ENCODE results near the gene MARCHF2.

MARCHF2 gene

DNA sequence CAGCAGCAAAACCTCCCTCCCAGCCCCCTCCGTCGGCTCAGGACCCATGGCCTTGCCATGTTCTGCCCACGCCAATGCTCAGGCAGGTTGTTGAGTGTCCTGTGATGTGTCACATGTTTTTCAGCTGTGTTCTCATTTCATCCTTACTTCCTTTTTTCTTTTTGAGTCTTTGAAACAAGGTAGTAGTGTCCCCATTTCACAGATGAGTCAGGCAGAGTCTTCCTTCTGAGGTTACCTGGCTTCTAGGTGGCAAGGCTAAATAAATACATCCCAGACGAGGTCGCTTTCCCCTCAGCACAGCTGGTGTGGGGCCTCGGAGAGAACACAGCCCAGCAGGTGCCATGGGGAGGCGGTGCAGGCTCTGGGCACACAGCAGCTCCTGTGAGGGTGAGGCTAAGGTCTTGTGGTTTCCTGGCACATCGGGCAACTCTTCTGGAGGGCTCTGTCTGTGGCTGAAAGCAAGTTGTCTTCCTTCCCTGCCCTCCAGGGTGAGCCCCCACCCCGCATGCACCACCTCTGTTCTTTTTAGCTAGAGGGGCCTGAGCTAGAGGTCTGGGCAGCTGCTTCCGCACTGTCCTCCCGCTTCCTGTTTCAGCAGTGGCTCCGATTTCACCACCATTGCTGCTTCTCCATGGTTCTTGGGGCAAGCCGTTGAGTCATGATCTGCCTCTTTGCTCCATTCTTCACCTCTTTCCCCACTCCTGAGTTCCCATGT, 74.2 kb downstream of the MARCHF2 start:
- Histone ChIP-seq H3K36me3 (replicated peaks; ENCODE audit: insufficient read depth, low read length) (peaks cover 23% of the 10 kb centered on the region), H2AFZ (ENCODE audit: low read length) (no peak overlapping the region), H3K27ac (ENCODE audit: low read length) (no peak overlapping the region), H3K9me2 (replicated peaks; ENCODE audit: insufficient read depth, low read length) (no peaks in the 10 kb centered on the region), H3K79me2 (ENCODE audit: low read length) (peaks cover 30% of the 10 kb centered on the region), H3K4me1 (ENCODE audit: low read length) (no peaks in the 10 kb centered on the region), H3K4me2 (ENCODE audit: low read depth, low read length) (no peak overlapping the region), H3F3A (ENCODE audit: insufficient read depth, low read length) (no peaks in the 10 kb centered on the region), H3K27me3 (replicated peaks; ENCODE audit: insufficient read depth, low read length) (no peaks in the 10 kb centered on the region), H3K9me3 (replicated peaks; ENCODE audit: insufficient read depth, low read length) (no peaks in the 10 kb centered on the region), H4K20me1 (ENCODE audit: insufficient read depth, low read length) (0 out of 2 replicates have a peak, but pooled peaks cover 2% of the 10 kb centered on the region), H3K4me3 (ENCODE audit: low read length) (no peak overlapping the region), H3K9ac (ENCODE audit: low read length) (no peak overlapping the region)
- TF ChIP-seq, protein P1, sequence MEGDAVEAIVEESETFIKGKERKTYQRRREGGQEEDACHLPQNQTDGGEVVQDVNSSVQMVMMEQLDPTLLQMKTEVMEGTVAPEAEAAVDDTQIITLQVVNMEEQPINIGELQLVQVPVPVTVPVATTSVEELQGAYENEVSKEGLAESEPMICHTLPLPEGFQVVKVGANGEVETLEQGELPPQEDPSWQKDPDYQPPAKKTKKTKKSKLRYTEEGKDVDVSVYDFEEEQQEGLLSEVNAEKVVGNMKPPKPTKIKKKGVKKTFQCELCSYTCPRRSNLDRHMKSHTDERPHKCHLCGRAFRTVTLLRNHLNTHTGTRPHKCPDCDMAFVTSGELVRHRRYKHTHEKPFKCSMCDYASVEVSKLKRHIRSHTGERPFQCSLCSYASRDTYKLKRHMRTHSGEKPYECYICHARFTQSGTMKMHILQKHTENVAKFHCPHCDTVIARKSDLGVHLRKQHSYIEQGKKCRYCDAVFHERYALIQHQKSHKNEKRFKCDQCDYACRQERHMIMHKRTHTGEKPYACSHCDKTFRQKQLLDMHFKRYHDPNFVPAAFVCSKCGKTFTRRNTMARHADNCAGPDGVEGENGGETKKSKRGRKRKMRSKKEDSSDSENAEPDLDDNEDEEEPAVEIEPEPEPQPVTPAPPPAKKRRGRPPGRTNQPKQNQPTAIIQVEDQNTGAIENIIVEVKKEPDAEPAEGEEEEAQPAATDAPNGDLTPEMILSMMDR (IDR thresholded peaks at IDR 0.05; ENCODE audit: low read length), result no peak
- no peak for TF ChIP-seq EZH2phosphoT487 (IDR thresholded peaks at IDR 0.05; ENCODE audit: low read length)
- no peak for DNase-seq

DNA sequence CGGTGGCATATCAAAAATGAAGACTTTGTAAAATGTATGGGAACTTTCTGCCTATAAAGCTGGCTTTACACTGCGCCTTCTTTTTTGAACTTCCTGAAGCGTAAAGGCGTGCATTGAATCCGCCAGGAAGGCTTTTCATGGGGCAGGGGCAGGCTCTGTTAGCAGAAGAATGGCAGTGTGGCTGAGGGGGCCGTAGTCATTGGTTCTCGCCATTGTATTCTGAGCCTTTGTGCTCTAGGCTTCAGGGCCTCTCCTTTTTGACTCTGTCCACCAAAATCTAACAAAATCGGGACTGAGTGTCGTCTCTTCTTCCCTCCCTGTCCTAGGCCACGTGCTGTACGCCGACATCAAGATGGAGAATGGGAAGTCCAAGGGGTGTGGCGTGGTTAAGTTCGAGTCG, 75.3 kb downstream of the MARCHF2 start:
- Histone ChIP-seq H3K27me3 (replicated peaks; ENCODE audit: insufficient read depth, low read length) (no peaks in the 10 kb centered on the region), H3F3A (ENCODE audit: insufficient read depth, low read length) (no peaks in the 10 kb centered on the region), H2AFZ (ENCODE audit: low read length) (no peak overlapping the region), H3K36me3 (replicated peaks; ENCODE audit: insufficient read depth, low read length) (peaks cover 20% of the 10 kb centered on the region), H3K4me3 (ENCODE audit: low read length) (no peak overlapping the region), H3K4me2 (ENCODE audit: low read depth, low read length) (no peak overlapping the region), H4K20me1 (ENCODE audit: insufficient read depth, low read length) (no peaks in the 10 kb centered on the region), H3K9me2 (replicated peaks; ENCODE audit: insufficient read depth, low read length) (no peaks in the 10 kb centered on the region), H3K4me1 (ENCODE audit: low read length) (no peaks in the 10 kb centered on the region), H3K9me3 (replicated peaks; ENCODE audit: insufficient read depth, low read length) (no peaks in the 10 kb centered on the region), H3K27ac (ENCODE audit: low read length) (no peak overlapping the region), H3K79me2 (ENCODE audit: low read length) (peaks cover 20% of the 10 kb centered on the region), H3K9ac (ENCODE audit: low read length) (no peak overlapping the region)
- TF ChIP-seq, protein P1 (IDR thresholded peaks at IDR 0.05; ENCODE audit: low read length), result no peak
- TF ChIP-seq EZH2phosphoT487 (IDR thresholded peaks at IDR 0.05; ENCODE audit: low read length), result no peak
- no peak for TF ChIP-seq EZH2 (optimal IDR thresholded peaks at IDR 0.05; ENCODE audit: low read depth, low read length)
- DNase-seq, result no peak
